HG02884 (cell line): Measurements from ENCODE around the gene KIF23.

Experiments used
- ATAC-seq: cut with Tn5 transposase; IDR thresholded peaks from one replicate; pipeline ENCODE4 v1.9.1; 2021; ENCODE audit warnings: mild to moderate bottlenecking, moderate library complexity; ENCODE audit not compliant: unreplicated experiment

The KIF23 gene

DNA sequence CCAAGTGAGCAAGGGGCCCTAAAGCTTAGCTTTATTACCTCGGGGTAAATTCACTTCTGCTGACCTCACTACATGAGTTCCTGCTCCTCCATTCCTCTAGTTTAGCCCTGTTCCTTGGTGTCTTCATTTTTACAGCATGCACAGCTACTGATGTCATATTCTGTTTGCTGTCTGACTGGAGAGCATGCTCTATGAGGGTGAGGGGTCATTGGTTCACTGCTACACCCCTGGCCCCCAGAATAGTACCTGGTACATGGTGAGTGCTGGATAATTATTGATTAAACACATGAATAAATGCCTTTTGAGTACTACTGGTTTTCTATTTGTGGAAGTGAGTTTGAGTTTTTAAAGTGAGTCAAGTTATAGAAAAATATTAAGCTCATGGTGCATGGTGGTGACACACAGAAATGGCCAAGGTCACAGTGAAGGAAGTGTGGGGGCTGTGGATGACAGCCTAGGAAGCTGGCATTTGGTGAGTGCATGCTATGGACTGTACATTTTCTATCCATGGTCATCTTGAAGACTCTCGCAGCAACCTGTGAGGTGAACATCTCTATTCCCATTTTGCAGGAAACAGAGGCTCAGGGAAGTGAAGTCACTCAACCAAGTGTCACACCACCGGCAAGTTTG, 72.4 kb downstream of the KIF23 start:
- no peak for ATAC-seq

DNA sequence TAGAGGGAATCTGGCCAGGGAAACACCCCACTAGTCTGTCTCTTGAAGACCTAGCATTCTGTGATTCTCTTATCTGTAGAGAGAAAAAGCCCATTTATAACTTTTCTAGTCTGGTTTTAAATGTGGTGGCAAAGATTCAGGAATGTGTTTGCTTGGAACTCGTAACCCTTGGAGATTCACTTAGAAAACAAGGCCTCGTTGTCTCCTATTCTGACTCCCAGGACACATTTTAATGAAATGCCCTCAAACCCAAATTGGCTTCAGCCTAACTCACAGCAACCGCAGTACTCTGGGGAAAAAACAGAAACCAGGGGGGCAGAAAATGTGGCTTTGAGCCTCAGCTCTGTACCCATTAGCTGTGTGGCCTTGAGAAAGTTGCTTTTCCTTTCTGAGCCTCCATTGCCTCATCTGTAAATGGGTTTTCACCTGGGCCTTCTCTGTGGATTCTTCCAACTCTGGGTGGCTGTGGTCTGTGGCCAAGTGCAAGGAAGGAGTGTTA, 75.0 kb downstream of the KIF23 start:
- no peak for ATAC-seq

DNA sequence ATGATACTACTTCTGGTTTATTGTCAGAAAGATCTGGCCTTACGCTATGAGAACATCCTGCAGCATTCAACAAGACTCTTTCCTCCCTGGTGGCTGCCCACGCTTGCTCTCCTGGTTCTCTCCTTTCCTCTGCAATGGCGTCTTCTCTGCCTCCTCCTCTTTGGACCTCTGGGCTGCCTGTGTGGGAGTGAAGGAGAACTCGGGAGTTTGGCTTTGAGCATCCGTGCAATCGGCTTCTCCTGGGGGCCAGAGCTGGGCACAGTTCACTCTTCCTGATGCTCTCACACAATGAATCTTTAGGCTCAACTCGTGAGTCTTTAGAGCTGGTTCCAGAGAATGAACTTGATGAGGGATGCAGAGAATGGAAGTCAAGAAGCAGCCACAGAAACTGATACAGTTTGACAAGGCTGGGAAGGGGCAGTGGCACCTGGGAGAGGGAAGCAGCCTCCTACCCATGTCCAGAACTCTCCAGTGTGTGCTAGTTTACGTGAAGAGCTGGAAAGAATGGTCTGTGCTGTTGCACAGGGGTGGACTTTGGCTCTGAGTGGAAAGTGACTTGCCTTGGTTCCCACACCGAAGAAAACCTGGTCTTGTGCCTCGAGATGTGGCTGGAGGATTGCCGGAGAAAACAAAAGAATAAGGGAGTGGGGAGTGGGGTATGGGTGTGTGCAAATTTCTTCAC, 76.3 kb downstream of the KIF23 start:
- ATAC-seq = no peak

DNA sequence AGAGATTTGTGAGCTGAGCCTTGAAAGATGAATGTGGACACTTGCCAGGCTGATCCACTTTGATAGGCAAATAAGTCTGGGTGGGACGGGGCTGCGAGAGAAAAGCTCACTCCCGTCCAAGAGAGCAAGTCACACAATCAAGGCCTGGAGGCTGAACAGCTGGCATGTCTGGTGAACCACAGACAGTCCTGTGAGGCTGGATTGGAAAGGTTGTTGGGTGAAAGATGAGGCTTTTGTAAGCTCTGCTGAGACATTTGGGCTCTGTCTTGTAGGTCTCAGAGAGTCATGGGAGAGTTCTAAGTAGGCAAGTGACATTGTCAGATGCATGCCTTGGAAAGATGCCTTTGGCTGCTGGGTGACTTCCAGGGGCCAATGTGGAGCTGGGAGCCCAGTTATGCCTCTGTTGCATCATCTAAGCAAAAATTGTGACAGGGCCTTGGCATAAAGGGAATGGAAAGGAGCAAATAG, 76.9 kb downstream of the KIF23 start:
- ATAC-seq = no peak

DNA sequence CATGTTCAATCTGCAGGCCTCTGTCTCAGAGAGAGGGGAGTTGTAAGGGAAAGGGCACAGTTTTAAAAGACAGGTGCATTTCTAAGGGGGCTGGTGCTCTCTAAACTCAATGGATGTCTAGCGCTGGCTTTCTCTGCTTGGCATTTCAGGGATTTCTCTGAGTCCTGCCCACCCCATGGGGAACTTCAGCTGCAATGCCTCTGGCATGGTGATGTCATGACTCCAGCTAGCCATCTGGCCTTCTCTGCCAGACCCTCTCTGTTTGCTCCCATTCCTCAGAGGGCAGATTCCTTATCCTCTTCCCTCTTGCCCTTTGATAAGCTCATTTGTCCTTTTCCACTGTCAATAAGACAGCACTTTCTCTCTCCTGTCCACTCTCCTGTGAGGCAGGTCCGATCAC, 79.3 kb downstream of the KIF23 start:
- ATAC-seq = no peak

DNA sequence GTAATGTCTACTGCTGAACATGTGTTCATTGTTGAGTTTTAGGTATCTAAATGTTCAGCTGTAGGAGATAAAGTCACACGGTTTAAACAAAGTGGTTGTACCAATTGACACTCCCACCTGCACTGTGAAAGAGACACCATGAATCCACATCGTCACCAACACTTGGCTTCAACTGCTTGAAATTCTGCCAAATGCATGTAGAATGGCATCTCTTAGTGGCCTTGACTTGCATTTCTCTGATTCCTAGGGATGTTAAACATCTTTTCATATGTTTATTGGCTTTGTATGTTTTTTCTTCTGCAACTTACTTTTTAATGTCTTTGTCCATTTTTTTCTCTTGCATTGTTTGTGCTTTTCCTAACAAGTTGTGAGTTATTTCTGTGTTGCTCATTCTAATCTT, 81.9 kb downstream of the KIF23 start:
- no peak for ATAC-seq

DNA sequence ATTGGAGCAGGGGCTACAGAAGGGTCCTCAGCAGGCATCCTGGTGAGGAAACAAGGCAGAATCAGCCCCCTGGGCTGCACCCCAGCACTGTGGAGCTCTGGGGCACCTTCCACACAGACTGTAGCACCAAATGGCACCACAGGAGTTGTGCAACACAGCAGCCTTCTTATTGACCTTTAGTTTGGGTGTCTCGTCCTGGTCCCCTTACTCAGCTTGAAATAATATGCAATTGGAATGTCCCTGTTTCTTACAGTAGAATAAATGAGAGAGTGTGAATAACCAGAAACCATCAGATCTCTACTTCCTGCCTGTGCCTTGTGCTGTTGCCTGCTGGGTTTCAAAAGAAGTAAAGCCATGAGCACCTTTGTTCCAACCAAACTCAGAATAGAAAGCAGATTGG, 82.9 kb downstream of the KIF23 start:
- ATAC-seq = no peak

DNA sequence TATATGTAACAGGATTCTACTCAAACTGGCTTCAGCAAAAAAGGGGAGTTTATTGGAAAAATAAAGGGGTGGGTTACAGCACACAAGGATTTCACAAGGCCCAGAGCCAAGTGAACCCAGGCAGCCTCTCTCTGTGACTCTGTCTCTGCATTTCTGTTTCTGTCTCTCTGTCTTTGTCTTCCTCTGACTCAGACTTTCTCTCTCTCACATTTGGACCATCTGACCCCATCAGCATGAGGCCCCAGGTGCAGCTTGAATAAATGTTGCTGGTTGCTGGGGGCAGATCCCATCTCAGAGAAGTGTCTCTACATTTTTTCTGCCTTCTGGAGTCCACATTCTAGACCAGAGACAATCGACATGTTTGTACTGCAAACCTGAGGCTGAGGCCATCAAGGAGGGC, 83.5 kb downstream of the KIF23 start:
- ATAC-seq = no peak
